GM18505 (cell line): ENCODE results near the gene SH3GLB2.
A peak's percentile ranks its signal among the peaks of the same experiment; 100 is the strongest.
"Not testable (repeated sequence)": the region's sequence is repeated elsewhere in the genome, so short reads cannot be mapped to it uniquely, and the experiment has no call there.

Experiments used
- ATAC-seq: cut with Tn5 transposase; IDR thresholded peaks from one replicate; pipeline ENCODE4 v1.9.1; 2021; ENCODE audit not compliant: unreplicated experiment
- POLR2A ChIP-seq: IDR thresholded peaks from 4 replicates; pipeline ENCODE4 v1.6.1; 2011; ENCODE audit warnings: borderline replicate concordance; ENCODE audit not compliant: insufficient read depth, insufficient read length; ENCODE audit errors: extremely low read depth

SH3GLB2 gene

GRCh38 chr9:129036241-129036922 is 8.3 kb upstream of the SH3GLB2 start, which contains the start of gene MIGA2:
Gene MIGA2, plus strand, starts transcription at chr9:129036626. Its CDS starts 3,969 bp downstream, at chr9:129040595.
- ATAC-seq, result peak; percentile 93
- peak; percentile 87 for TF ChIP-seq POLR2A

- not testable (repeated sequence) for ATAC-seq
These were observed 7.7 kb upstream of the SH3GLB2 start for GRCh38 chr9:129035838-129036237.

GRCh38 chr9:129033216-129033615 is 5.1 kb upstream of the SH3GLB2 start:
- ATAC-seq, result no peak
- TF ChIP-seq POLR2A, result no peak

- ATAC-seq, result no peak
- TF ChIP-seq POLR2A, result no peak
These were observed 4.5 kb upstream of the SH3GLB2 start for GRCh38 chr9:129032541-129033159.

- ATAC-seq, result no peak
These were observed 3.4 kb upstream of the SH3GLB2 start for GRCh38 chr9:129031514-129031913.

GRCh38 chr9:129030191-129030590 is 2.1 kb upstream of the SH3GLB2 start:
- ATAC-seq, result no peak
- TF ChIP-seq POLR2A, result no peak

More at GRCh38 chr9:129031514-129031913, 3.4 kb upstream of the SH3GLB2 start:
- no peak for TF ChIP-seq POLR2A

GRCh38 chr9:129027685-129028191 is 393 bp downstream of the SH3GLB2 start:
- no peak for TF ChIP-seq POLR2A
- ATAC-seq, result peak; percentile 47

GRCh38 chr9:129027224-129027684 is 877 bp downstream of the SH3GLB2 start:
- TF ChIP-seq POLR2A, result no peak
- ATAC-seq, result no peak

- no peak for ATAC-seq
These were observed 1.5 kb downstream of the SH3GLB2 start for GRCh38 chr9:129026442-129027223.

GRCh38 chr9:129023908-129024233 is 4.3 kb downstream of the SH3GLB2 start:
- TF ChIP-seq POLR2A, result no peak
- no peak for ATAC-seq

More at GRCh38 chr9:129026442-129027223, 1.5 kb downstream of the SH3GLB2 start:
- TF ChIP-seq POLR2A, result no peak

GRCh38 chr9:129023036-129023907 is 4.9 kb downstream of the SH3GLB2 start:
- no peak for ATAC-seq
- TF ChIP-seq POLR2A, result no peak

GRCh38 chr9:129022037-129022436 is 6.1 kb downstream of the SH3GLB2 start:
- ATAC-seq, result no peak
- no peak for TF ChIP-seq POLR2A

- TF ChIP-seq POLR2A, result no peak
- ATAC-seq, result peak; percentile 51
These were observed 7.0 kb downstream of the SH3GLB2 start for GRCh38 chr9:129021091-129021490.
